VCaP (cell line): Measurements from ENCODE around the gene D2HGDH.
"Not testable (repeated sequence)": the region's sequence is repeated elsewhere in the genome, so short reads cannot be mapped to it uniquely, and the experiment has no call there.

Experiments used
- H3K27ac ChIP-seq: fragments of 450-650 bp; 2 replicates; pipeline ENCODE4 v1.5.1; 2017
- TF ChIP-seq, protein P1 (sequence below): fragments of 450-650 bp; conservative IDR thresholded peaks from 2 replicates; pipeline ENCODE4 v1.5.1; 2017; ENCODE audit warnings: mild to moderate bottlenecking, moderate library complexity

Gene D2HGDH

DNA sequence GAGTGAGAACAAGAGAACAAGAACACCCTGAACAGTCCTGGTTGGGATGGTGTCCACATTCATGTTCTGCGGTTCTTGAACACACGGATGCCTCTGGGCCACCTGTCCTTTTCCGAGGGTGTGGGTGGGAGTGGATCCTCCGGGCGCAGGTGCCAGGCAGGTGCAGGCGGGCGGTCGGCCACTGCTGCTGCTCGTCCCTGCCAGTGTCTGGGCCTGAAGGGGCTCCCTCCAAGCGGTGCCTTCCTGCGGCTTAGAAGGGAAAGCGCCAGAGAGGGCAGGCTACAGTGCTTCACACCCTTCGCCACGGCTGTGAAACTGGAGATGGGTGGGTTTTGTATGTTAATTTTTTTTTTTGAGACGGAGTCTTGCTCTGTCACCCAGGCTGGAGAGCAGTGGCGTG lies 8.0 kb upstream of the D2HGDH start:
- TF ChIP-seq, protein P1, sequence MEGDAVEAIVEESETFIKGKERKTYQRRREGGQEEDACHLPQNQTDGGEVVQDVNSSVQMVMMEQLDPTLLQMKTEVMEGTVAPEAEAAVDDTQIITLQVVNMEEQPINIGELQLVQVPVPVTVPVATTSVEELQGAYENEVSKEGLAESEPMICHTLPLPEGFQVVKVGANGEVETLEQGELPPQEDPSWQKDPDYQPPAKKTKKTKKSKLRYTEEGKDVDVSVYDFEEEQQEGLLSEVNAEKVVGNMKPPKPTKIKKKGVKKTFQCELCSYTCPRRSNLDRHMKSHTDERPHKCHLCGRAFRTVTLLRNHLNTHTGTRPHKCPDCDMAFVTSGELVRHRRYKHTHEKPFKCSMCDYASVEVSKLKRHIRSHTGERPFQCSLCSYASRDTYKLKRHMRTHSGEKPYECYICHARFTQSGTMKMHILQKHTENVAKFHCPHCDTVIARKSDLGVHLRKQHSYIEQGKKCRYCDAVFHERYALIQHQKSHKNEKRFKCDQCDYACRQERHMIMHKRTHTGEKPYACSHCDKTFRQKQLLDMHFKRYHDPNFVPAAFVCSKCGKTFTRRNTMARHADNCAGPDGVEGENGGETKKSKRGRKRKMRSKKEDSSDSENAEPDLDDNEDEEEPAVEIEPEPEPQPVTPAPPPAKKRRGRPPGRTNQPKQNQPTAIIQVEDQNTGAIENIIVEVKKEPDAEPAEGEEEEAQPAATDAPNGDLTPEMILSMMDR = no peak
- no peak overlapping the region for H3K27ac ChIP-seq

DNA sequence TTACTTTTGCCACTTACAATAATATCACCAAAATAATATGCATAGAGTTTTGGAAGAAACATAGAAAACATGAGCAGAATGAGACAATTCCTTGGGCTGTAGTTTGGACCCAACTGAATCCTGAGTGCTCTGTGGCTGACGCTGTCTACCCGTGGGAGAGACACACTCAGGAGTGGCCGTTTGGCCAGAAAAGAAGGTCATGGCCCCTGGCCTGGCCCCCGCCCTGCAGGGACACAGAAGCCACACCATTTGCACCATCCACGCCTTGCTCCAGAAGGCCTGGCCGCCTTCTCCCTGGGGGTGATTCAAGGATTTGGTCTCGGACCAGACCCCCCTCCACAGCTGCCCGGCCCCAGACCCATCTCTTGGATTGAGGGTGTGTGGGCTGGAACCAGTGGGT lies 6.4 kb upstream of the D2HGDH start:
- no peak overlapping the region for H3K27ac ChIP-seq
- TF ChIP-seq, protein P1 = no peak

DNA sequence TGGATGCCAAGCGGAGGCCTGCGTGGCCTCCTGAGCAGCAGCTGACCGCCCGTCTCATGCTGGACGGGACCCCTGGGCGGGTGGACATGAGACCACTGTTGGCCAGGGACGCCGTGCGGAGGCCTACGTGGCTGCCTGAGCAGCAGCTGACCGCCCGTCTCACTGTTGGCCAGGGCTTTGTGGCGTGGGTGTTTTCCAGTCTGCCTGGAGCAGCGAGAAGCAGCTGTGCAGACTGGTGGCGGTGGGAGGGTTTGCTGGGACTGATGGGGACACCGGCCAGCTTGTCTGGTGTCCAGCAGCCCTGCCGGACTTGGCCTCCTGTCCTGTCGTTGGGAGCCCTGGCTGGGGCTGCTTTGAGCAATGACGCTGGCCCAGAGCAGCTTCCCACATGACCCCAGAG lies 5.8 kb upstream of the D2HGDH start:
- no peak overlapping the region for H3K27ac ChIP-seq
- TF ChIP-seq, protein P1 = no peak

DNA sequence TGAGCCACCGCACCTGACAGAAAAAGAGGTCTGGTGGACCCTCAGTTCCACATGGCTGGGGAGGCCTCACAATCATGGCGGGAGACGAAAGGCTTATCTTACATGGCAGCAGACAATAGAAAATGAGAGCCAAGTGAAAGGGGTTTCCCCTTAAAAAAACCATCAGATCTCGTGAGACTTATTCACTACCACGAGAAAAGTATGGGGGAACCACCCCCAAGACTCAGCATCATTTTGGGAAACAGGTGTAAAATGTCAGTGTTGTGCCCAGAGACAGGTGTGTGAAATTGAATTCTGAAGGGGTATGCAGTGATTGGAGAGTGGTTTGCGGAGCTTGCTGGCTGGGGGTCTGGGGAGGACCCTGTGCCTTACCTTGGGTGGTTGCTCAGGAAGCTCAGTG lies 4.6 kb upstream of the D2HGDH start:
- TF ChIP-seq, protein P1 = no peak
- H3K27ac ChIP-seq = no peak overlapping the region

DNA sequence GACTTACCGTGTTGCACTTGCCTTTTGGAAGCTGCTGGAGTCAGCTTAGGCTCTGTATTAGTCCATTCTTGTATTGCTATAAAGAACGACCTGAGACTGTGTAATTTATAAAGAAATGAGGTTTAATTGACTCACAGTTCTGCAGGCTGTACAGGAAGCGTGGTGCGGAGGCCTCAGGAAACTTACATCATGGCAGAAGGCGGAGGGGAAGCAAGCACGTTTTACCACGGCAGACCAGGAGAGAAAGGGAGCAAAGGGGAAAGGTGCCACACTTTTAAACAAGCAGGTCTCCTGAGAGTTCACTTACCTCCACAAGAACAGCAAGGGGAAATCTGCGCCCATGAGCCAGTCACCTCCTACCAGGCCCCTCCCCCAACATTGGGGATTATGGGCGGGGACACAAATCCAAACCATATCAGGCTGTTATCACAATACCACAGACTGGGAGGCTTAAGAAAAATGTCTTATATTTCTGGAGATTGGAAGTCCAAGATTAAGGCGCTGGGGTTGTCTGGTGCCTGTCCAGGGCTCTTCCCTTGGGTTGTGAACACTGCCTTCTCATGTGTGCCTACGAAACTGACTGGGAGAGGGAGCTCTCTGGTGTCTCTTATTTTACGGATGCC lies 3.6 kb upstream of the D2HGDH start:
- TF ChIP-seq, protein P1 = no peak
- H3K27ac ChIP-seq = no peak overlapping the region

DNA sequence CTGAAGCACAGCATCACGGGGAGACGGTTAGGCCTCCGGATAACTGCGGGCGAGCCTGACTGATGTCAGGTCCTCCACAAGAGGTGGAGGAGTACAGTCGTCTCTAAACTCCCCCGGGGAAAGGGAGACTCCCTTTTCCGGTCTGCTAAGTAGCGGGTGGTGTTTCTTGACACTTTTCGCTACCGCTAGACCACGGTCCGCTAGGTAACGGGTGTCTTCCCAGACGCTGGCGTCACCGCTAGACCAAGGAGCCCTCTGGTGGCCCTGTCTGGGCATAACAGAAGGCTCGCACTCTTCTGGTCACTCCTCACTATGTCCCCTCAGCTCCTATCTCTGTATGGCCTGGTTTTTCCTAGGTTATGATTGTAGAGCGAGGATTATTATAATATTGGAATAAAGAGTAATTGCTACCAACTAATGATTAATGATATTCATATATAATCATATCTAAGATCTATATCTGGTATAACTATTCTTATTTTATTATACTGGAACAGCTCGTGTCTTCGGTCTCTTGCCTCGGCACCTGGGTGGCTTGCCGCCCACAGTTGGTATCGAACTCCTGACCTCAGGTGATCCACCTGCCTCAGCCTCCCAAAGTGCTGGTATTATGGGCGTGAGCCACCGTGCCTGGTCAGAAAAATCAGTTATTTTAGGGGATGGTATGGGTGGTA lies 1.8 kb upstream of the D2HGDH start:
- not testable (repeated sequence) for H3K27ac ChIP-seq
- TF ChIP-seq, protein P1 = peak; percentile 46

DNA sequence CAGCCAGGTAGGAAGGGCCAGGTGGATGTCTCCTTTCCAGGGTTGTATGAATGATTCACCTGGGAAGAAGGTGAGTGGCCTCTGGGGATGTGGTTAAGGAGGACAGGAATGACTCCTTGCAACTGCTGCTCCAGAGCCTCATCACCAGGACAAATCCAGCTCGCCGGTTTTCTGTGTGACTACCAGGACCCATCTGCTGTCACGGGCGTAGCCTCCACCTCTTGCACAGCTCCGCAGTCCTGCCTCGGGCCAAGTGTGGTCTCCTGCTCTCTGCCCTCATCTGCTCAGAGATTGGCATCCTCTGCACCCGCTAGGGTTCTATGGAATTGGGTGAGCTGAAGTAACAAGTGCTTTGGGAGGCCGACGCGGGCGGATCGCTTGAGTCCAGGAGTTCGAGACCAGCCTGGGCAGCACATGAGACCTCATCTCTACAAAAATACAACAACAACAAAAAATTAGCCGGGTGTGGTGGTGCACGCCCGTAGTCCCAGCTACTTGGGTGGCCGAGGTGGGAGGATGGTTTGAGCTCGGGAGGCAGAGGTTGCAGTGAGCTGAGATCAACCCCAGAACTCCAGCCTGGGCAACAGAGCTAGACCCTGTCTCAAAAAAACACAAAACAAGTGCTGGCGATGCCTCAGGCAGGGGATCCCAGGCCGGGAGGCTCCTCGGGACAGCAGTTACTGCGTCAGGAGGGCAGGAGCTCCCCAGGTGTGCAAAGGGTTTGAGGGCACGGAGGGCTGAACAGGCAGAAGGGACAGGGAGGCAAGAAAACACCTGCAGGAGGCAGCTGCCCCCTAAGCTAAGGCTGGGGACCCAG lies 831 bp upstream of the D2HGDH start:
- H3K27ac ChIP-seq = peak overlapping the region; percentile 96
- TF ChIP-seq, protein P1 = no peak
